LNCaP clone FGC (cell line): ENCODE measurements around the gene CDX1.

ENCODE experiments used
- DNase-seq: peaks from one replicate; pipeline ENCODE4 v3.0.0-alpha.2; 2011; ENCODE audit warnings: low read depth
- H3K4me3 ChIP-seq: 2 replicates; pipeline ENCODE4 v1.5.1; 2011; ENCODE audit warnings: mild to moderate bottlenecking, low read depth, low read length, control low read depth
- TF ChIP-seq, protein P1 (sequence below): IDR thresholded peaks from 2 replicates; pipeline ENCODE4 v1.5.1; 2012; ENCODE audit warnings: mild to moderate bottlenecking; ENCODE audit not compliant: control insufficient read depth, insufficient read depth; ENCODE audit errors: extremely low read depth

The CDX1 gene

DNA sequence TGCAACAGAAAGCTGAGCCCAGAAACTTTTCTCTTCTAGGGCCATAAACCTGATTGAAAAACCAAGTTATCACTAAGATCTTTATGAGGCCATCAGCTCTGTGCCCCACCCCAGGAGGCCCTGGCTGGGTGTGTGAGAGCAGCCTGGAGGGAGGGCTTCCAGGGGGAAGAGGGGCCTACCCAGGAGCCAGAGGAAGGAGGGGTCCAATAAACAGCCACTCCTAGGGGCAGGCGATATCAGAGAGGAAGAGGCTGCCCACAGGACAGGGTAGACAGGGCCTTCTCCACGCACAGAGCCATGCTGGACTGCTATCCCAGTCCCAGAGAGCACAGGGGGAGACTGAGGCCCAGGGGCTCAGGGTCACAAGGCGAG, 4.5 kb upstream of the CDX1 start:
- no peak overlapping the region for H3K4me3 ChIP-seq
- no peak for DNase-seq
- TF ChIP-seq, protein P1, sequence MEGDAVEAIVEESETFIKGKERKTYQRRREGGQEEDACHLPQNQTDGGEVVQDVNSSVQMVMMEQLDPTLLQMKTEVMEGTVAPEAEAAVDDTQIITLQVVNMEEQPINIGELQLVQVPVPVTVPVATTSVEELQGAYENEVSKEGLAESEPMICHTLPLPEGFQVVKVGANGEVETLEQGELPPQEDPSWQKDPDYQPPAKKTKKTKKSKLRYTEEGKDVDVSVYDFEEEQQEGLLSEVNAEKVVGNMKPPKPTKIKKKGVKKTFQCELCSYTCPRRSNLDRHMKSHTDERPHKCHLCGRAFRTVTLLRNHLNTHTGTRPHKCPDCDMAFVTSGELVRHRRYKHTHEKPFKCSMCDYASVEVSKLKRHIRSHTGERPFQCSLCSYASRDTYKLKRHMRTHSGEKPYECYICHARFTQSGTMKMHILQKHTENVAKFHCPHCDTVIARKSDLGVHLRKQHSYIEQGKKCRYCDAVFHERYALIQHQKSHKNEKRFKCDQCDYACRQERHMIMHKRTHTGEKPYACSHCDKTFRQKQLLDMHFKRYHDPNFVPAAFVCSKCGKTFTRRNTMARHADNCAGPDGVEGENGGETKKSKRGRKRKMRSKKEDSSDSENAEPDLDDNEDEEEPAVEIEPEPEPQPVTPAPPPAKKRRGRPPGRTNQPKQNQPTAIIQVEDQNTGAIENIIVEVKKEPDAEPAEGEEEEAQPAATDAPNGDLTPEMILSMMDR, result no peak

DNA sequence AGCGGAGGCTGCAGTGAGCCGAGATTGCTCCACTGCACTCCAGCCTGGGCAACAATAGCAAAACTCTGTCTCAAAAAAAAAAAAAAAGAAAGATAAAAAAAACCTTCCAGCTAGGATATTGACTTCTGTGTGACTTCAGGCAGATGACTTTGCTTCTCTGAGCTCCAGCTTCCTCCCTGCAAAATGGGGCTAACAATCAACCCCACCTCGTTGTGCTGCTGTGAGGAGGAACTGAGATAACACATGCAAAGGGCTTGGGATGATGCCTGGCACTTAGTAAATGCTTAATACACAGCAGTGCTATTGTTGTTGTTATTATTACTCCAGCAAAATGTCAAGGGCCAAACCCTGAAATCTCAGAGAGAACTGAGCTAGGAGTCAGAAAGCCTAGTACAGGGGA, 3.5 kb upstream of the CDX1 start:
- no peak overlapping the region for H3K4me3 ChIP-seq
- no peak for DNase-seq
- TF ChIP-seq, protein P1, result no peak

DNA sequence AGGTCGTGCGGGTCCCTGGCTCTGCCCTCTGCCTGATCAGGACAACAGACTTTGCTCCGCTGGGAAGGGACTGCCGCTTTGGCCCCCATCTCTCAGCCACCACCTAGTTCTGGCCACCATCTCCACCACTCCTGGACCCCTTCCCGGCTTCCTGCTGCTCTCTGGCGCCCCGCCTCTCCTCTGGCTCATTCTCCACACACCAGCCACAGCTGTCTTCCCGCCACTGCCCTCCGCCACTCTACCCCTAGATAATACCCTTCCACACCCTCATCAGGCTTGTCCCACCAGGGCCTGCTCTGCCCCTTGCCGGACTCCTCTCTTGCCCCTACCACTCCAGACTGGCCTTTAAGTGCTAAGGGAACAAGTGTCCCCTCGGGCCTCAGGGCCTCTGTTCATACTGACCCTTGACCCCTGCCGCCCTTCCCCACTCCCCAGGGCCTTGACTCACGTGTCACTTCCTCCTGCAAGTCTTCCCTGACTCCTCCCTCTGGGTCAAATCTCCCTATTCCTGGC, 3.0 kb upstream of the CDX1 start:
- H3K4me3 ChIP-seq, result no peak overlapping the region
- DNase-seq, result no peak
- TF ChIP-seq, protein P1, result no peak

DNA sequence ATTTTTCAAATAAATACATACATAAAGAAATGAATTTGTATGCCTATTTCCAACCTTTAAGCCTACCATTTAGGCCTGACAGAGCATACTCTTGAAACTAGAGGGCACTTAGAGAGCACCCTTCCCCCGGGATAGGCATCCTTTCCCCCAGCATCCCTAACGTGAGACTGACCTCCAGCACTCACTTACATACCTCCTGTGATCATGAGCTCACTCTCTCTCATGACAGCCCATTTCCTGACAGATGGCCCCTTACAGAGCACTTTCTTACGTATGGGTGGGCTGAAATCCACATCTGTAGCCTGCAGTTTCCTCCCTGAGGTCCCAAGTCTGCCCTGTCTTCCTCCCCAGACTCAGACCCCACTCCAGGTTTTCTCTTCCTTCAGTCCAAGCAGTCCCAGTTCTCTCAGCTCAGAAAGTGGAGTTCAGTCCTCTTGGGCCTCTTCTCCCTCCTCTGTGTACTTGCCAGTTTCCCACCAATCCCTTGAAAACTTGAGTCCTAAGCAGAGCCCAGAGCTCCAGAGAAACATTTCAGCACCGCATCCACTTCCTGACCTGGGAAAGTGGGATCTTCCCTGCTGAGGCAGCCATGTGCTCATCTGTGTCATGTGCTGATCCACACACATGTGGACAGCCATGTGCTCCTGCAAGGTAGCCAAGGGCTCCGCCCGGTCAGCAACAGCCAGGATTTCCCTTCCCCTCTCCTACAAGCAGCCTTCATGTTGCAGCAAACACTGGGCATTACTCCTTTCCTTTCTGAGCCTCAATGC, 2.2 kb upstream of the CDX1 start:
- H3K4me3 ChIP-seq, result no peak overlapping the region
- DNase-seq, result no peak
- TF ChIP-seq, protein P1, result no peak

DNA sequence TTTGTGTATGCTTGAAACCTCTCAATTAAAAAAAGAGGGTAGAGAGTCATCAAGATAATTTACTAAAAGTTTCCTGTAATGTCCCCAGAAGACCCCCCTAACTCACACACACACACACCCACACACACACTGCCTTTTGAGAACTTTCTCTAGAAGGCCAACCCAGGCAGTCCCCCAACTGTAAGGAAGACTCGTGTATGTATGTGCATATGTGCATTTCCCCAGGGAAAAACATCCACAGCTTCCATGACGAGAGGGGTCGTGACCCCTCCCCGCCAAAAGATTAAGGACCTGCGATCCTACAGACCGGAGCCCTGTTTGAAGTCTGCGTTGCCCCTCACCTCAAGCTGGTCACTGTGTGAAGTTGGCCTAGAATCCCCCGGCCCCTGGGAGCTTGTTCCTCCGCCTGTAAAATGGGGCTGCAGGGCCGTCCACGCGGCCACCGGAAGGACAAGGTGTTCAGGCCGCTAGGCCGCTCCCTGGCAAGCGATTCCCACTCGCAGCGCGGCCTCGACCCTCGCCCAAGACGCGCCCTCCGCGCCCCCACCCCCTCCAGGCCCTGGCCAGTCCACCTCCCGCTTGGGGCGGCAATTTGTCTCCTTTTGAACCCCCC, 435 bp upstream of the CDX1 start:
- no peak for DNase-seq
- no peak overlapping the region for H3K4me3 ChIP-seq
- TF ChIP-seq, protein P1, result no peak

DNA sequence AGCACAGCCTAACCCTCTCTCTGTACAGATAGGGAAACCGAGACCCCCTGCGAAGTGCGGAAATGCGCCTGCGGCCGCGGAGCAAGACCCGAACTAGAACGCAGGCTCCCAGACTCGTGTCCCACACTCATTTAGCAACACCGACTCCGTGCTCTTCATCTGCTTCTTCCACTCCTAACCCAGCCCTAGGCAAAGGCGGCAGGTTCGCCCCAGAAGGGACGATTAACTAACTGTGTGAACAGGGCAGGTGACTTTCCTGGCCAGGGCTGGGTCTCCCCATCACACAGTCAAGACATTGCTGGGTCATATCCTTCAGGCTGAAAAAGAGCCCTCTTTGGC, 903 bp downstream of the CDX1 start:
- DNase-seq, result no peak
- TF ChIP-seq, protein P1, result no peak
- no peak overlapping the region for H3K4me3 ChIP-seq
